ENCODE results near the gene MSRB3. TPM values are rescaled to one million over a fixed set of nuclear protein-coding genes. Genes with fewer than 3 reads are reported as not detected.

Gene MSRB3
- total RNA-seq, 1 donor from 2014 or later, result 18.3 TPM

DNA sequence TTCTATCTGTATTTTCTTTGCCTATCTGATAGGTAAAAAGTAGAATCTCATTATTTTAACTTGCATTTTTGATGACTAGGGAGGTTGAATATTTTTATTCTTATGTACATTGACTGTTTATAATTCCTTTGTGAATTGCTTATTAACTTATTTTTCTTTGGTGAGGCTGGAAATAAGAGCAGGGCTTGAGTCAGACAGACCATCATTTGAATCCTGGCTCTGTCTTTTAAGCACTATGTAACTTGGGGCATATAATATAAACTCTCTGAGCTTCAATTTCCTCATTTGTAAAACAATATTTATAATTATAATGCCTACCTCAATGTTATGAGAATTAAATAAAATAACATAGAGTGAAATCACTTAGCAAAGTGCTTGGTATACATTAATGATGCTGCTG, 108.9 kb downstream of the MSRB3 start:
- TF ChIP-seq, protein P1, sequence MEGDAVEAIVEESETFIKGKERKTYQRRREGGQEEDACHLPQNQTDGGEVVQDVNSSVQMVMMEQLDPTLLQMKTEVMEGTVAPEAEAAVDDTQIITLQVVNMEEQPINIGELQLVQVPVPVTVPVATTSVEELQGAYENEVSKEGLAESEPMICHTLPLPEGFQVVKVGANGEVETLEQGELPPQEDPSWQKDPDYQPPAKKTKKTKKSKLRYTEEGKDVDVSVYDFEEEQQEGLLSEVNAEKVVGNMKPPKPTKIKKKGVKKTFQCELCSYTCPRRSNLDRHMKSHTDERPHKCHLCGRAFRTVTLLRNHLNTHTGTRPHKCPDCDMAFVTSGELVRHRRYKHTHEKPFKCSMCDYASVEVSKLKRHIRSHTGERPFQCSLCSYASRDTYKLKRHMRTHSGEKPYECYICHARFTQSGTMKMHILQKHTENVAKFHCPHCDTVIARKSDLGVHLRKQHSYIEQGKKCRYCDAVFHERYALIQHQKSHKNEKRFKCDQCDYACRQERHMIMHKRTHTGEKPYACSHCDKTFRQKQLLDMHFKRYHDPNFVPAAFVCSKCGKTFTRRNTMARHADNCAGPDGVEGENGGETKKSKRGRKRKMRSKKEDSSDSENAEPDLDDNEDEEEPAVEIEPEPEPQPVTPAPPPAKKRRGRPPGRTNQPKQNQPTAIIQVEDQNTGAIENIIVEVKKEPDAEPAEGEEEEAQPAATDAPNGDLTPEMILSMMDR (IDR thresholded peaks at IDR 0.05; ENCODE audit: insufficient read depth, low read length, poor library complexity, severe bottlenecking), result no peak
- no peak for DNase-seq (ENCODE audit: low read depth)
- no peak overlapping the region for H3K4me3 ChIP-seq (ENCODE audit: low read depth, low read length)
- H3K27me3 ChIP-seq (ENCODE audit: control insufficient read depth, insufficient read depth, low read length), result no peaks in the 10 kb centered on the region
- no peaks in the 10 kb centered on the region for H3K36me3 ChIP-seq (ENCODE audit: control insufficient read depth, insufficient read depth, low read length)

DNA sequence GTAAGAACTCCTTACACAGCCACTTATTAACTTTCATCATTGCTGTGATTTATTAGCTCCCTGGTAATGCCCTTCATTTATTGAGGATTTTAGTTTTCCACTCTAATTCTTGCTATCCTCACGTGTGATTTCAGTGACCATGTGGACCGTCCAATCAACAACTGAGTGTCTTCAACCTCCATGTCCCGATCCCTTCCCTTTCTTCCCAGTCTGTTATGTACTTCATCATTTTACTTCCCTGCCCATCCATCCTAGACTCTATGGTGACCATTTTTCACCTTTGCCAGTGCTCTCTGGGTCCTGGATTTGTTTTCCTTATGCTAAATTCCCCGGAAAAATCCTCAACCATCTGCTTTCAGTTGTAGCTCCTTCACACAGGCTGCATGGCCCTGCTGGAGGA, 111.0 kb downstream of the MSRB3 start:
- H3K27me3 ChIP-seq (ENCODE audit: control insufficient read depth, insufficient read depth, low read length), result no peaks in the 10 kb centered on the region
- H3K4me3 ChIP-seq (ENCODE audit: low read depth, low read length), result no peak overlapping the region
- TF ChIP-seq, protein P1 (IDR thresholded peaks at IDR 0.05; ENCODE audit: insufficient read depth, low read length, poor library complexity, severe bottlenecking), result no peak
- no peaks in the 10 kb centered on the region for H3K36me3 ChIP-seq (ENCODE audit: control insufficient read depth, insufficient read depth, low read length)
- DNase-seq (ENCODE audit: low read depth), result no peak

DNA sequence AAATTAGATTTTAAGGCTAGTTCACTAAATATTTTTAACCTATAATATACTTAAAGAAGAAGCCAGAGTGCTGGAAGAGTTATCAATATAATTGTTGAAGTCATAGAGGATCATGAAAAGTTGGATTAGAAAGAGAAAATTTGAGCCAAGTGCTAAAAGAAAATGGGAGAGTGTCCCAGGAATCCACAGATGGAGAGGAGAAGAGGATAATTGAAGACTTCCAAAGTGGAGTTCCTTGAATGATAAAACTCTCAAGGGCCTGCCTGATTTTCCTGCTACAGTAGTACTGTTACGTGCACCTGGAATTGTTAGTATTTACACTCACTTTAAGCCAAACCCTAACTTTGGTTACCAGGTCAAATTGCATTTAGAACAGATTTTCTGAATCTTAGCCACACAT, 113.2 kb downstream of the MSRB3 start:
- DNase-seq (ENCODE audit: low read depth), result no peak
- Histone ChIP-seq H3K36me3 (ENCODE audit: control insufficient read depth, insufficient read depth, low read length) (no peaks in the 10 kb centered on the region), H3K27me3 (ENCODE audit: control insufficient read depth, insufficient read depth, low read length) (no peaks in the 10 kb centered on the region), H3K4me3 (ENCODE audit: low read depth, low read length) (no peak overlapping the region)
- TF ChIP-seq, protein P1 (IDR thresholded peaks at IDR 0.05; ENCODE audit: insufficient read depth, low read length, poor library complexity, severe bottlenecking), result no peak

DNA sequence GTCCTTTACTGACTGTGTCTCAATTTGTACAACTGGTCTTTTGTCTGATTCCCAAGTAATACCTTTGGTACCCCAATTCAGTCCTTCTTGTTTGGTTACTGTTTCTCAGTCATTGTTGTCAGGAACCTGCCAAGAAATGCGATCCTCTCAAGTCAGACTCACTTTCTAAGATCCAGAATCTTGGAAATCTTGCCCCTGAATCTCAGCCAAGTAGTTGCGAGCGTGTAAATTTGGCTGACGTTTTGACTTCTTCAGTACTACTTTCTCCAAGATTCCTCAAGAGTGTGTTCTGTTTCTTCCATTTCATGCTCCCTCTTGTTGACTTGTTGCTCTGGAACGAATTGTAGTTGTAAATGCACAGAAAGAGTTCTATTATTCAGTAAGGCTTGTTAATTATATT, 114.0 kb downstream of the MSRB3 start:
- H3K27me3 ChIP-seq (ENCODE audit: control insufficient read depth, insufficient read depth, low read length), result no peaks in the 10 kb centered on the region
- H3K36me3 ChIP-seq (ENCODE audit: control insufficient read depth, insufficient read depth, low read length), result no peaks in the 10 kb centered on the region

DNA sequence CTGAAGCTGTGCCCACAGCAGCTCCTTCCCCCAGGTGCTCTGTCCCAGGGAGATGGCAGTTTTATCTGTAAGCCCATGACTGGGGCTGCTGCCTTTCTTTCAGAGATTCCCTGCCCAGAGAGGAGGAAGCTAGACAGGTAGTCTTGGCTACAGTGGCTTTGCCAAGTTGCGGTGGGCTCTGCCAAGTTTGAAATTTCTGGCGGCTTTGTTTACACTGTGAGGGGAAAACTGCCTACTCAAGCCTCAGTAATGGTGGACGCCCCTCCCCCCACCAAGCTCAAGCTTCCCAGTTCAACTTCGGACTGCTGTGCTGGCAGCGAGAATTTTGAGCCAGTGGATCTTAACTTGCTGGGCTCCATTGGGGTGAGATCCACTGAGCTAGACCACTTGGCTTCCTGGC, 124.7 kb downstream of the MSRB3 start:
- no peaks in the 10 kb centered on the region for H3K27me3 ChIP-seq (ENCODE audit: control insufficient read depth, insufficient read depth, low read length)
- H3K36me3 ChIP-seq (ENCODE audit: control insufficient read depth, insufficient read depth, low read length), result no peaks in the 10 kb centered on the region
- TF ChIP-seq, protein P1 (IDR thresholded peaks at IDR 0.05; ENCODE audit: insufficient read depth, low read length, poor library complexity, severe bottlenecking), result no peak
- H3K4me3 ChIP-seq (ENCODE audit: low read depth, low read length), result no peak overlapping the region
- DNase-seq (ENCODE audit: low read depth), result no peak

More for the DNA sequence above, 114.0 kb downstream of the MSRB3 start:
- no peak for DNase-seq (ENCODE audit: low read depth)
- TF ChIP-seq, protein P1 (IDR thresholded peaks at IDR 0.05; ENCODE audit: insufficient read depth, low read length, poor library complexity, severe bottlenecking), result no peak
- H3K4me3 ChIP-seq (ENCODE audit: low read depth, low read length), result no peak overlapping the region

DNA sequence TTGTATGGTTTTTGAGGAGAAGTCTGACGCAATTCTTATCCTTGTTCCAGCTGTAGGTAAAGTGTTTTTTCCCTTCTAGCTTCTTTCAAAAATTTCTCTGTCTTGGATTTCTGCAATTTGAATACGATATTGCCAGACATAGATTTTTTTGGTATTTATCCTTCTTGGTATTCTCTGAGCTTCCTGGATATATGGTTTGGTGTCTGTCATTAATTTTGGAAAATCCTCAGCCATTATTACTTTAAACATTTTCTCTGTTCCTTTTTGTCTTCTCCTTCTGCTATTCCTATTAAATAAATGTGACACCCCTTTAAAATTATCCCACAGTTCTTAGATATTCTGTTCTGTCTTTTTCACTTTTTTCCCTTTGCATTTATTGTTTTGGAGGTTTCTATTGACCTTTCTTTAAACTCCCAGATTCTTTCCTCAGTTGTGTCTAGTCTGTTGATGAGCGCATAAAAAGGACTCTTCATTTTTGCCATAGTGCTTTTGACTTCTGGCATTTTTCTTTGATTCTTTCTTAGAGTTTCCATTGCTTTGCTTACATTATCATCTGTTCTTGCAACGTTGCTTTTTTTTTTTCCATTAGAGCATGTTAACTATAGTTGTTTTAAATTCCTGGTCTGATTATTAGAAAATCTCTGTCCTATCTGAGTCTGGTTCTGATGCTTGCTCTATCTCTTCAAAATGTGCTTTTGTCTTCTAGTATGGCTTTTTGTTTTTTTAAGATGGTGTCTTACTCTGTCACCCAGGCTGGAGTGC, 129.1 kb downstream of the MSRB3 start:
- no peak for DNase-seq (ENCODE audit: low read depth)
- Histone ChIP-seq H3K4me3 (ENCODE audit: low read depth, low read length) (no peak overlapping the region), H3K27me3 (ENCODE audit: control insufficient read depth, insufficient read depth, low read length) (no peaks in the 10 kb centered on the region), H3K36me3 (ENCODE audit: control insufficient read depth, insufficient read depth, low read length) (no peaks in the 10 kb centered on the region)
- TF ChIP-seq, protein P1 (IDR thresholded peaks at IDR 0.05; ENCODE audit: insufficient read depth, low read length, poor library complexity, severe bottlenecking), result no peak

Data from kidney epithelial cell (primary cell).